HepG2 (cell line): Measurements from ENCODE around the gene ROMO1. TPM values are rescaled to one million over a fixed set of nuclear protein-coding genes. Genes with fewer than 3 reads are reported as not detected.

Experiments used
- CBX2 ChIP-seq, 2 experiments: fragments of 200-600 bp in 1 of 2; sonication (generic); formaldehyde crosslinking in 1 of 2; IDR thresholded peaks; 2 replicates each; pipeline versions ENCODE4 v1.7.0 to v1.8.1; 2018 to 2022; ENCODE audit warnings: low read depth in 2 of 2, low read length in 1 of 2, mild to moderate bottlenecking in 1 of 2, missing genetic modification reagents in 1 of 2
- CREB3 ChIP-seq: sonication (generic); formaldehyde crosslinking; IDR thresholded peaks from 2 replicates; pipeline ENCODE4 v1.5.0; 2020; ENCODE audit warnings: missing genetic modification reagents
- LBX2 ChIP-seq: sonication (generic); formaldehyde crosslinking; IDR thresholded peaks from 2 replicates; pipeline ENCODE4 v1.5.0; 2020; ENCODE audit warnings: missing genetic modification reagents, mild to moderate bottlenecking, borderline replicate concordance
- POLR2AphosphoS2 ChIP-seq: IDR thresholded peaks from 2 replicates; pipeline ENCODE4 v1.6.1; 2011; ENCODE audit warnings: low read depth, low read length, improper control_type of control experiment
- SMAD3 ChIP-seq: sonication (generic); formaldehyde crosslinking; IDR thresholded peaks from 2 replicates; pipeline ENCODE4 v1.4.0; 2020; ENCODE audit warnings: missing genetic modification reagents
- ZNF235 ChIP-seq: sonication (generic); formaldehyde crosslinking; IDR thresholded peaks from 2 replicates; pipeline ENCODE4 v1.8.1; 2023; ENCODE audit warnings: mild to moderate bottlenecking, missing genetic modification reagents, borderline replicate concordance
- ZNF770 ChIP-seq: sonication (generic); formaldehyde crosslinking; IDR thresholded peaks from 2 replicates; pipeline ENCODE4 v1.5.0; 2020; ENCODE audit warnings: mild to moderate bottlenecking, missing genetic modification reagents
- polyA plus RNA-seq, 8 experiments: library from polyadenylated mRNA; depleted of rRNA in 3 of 8; stranded (reverse) in 7 of 8; unstranded in 1 of 8; fragments of >200 nt; fragmentation: Illumina TruSeq in 4 of 8; extraction: Trizol in 4 of 8; gene quantifications; 2 replicates each; pipeline versions ENCODE4 v1.2.1 to v1.2.3, GENCODE V29; 2011 to 2016; ENCODE audit warnings: low read depth in 4 of 8, missing spikeins in 1 of 8, mixed read lengths in 1 of 8; ENCODE audit not compliant: insufficient read depth in 1 of 8
- total RNA-seq, 5 experiments: library from RNA; depleted of rRNA; stranded (reverse); fragments of >200 nt; fragmentation: Illumina TruSeq; extraction: Trizol; gene quantifications; 2 replicates each; pipeline ENCODE4 v1.2.3, GENCODE V29; 2016; ENCODE audit warnings: low read depth in 1 of 5

The ROMO1 gene
- total and polyA plus RNA-seq, 2 of the 13 experiments (the other 11 are each of a cell fraction or from before 2014, with no cell fraction given), result 636 to 755 TPM

- TF ChIP-seq POLR2AphosphoS2 (no peak), SMAD3 (no peak), CREB3 (no peak), LBX2 (no peak), CBX2 (IDR thresholded peaks at IDR 0.05; ENCODE audit: low read depth, low read length) (no peak), CBX2 (CRISPR knock-in tag; IDR thresholded peaks at IDR 0.05; ENCODE audit: low read depth) (no peak), ZNF235 (CRISPR knock-in tag) (no peak), ZNF770 (CRISPR knock-in tag) (no peak)
Observed at GRCh38 chr20:35719717-35720116, 20.5 kb downstream of the ROMO1 start (continued).
